ENCODE results near the gene WDR3. TPM values are rescaled to one million over a fixed set of nuclear protein-coding genes. Genes with fewer than 3 reads are reported as not detected.

The WDR3 gene
- total and polyA plus RNA-seq, 2 donors (not counting 3 experiments of a cell fraction or from before 2014, with no cell fraction given), result 12.4 to 27.7 TPM

- H4K20me1 ChIP-seq (replicated peaks; ENCODE audit: control insufficient read depth, extremely low read depth, insufficient read depth, low read length), result no peaks in the 10 kb centered on the region
- CTCF ChIA-PET, result no interaction called here
- no peaks in the 10 kb centered on the region for H3K79me2 ChIP-seq (ENCODE audit: control insufficient read depth, insufficient read depth, low read length)
- H2AFZ ChIP-seq (ENCODE audit: low read depth, low read length), result no peak overlapping the region
- intact Hi-C loops (cut with micrococcal nuclease) (no loop called here), dilution Hi-C loops (cut with MboI; ENCODE audit: extremely low pct_ligation_motif_present, low sequenced_read_pairs) (no loop called here)
- H3K9me1 ChIP-seq (replicated peaks; ENCODE audit: control insufficient read depth, extremely low read depth, insufficient read depth, low read length), result no peaks in the 10 kb centered on the region
- TF ChIP-seq POLR2AphosphoS5 (IDR thresholded peaks at IDR 0.05; ENCODE audit: insufficient read depth, low read depth, low read length), result no peak
- TF ChIP-seq CTCF (IDR thresholded peaks at IDR 0.05; ENCODE audit: extremely low read depth in 1 of 2, insufficient read depth in 1 of 2, low read depth in 1 of 2, low read length in 2 of 2), result no peak
- TF ChIP-seq EZH2 (IDR thresholded peaks at IDR 0.05; ENCODE audit: borderline replicate concordance, low read depth, low read length, severe bottlenecking), result no peak
- no peak for TF ChIP-seq POLR2A (IDR thresholded peaks at IDR 0.05; ENCODE audit: low read depth, low read length)
- TF ChIP-seq MYC (IDR thresholded peaks at IDR 0.05; ENCODE audit: low read depth, low read length), result no peak
- TF ChIP-seq FOS (IDR thresholded peaks at IDR 0.05; ENCODE audit: borderline replicate concordance, insufficient read depth, low read length), result no peak
- TF ChIP-seq JUN (IDR thresholded peaks at IDR 0.05; ENCODE audit: borderline replicate concordance, insufficient read depth, insufficient read length, low read depth), result no peak
- no peak for TF ChIP-seq MAX (IDR thresholded peaks at IDR 0.05; ENCODE audit: insufficient read depth, insufficient read length)
- TF ChIP-seq GATA2 (IDR thresholded peaks at IDR 0.05; ENCODE audit: insufficient read depth, insufficient read length, low read depth, low read length), result no peak
- DNase-seq (ENCODE audit: low read depth, low spot score) (peak; percentile 50), FAIRE-seq (no peak)
- POLR2A ChIA-PET, result no interaction called here
- no peaks in the 10 kb centered on the region for H3K36me3 ChIP-seq (ENCODE audit: control insufficient read depth in 2 of 2, extremely low read depth in 1 of 2, insufficient read depth in 2 of 2, low read length in 2 of 2)
- no TSS peak for BruUV-seq (replicated peaks)
- H3K27me3 ChIP-seq (ENCODE audit: control insufficient read depth in 2 of 2, insufficient read depth in 2 of 2, low read length in 2 of 2), result no peaks in the 10 kb centered on the region
- H3K27ac ChIP-seq (ENCODE audit: insufficient read depth, low read depth, low read length), result no peak overlapping the region
- no peak overlapping the region for H3K4me2 ChIP-seq (ENCODE audit: insufficient read depth, low read length)
- no peak overlapping the region for H3K4me3 ChIP-seq (replicated peaks in 1 of 3; ENCODE audit: insufficient read depth in 1 of 3, low read depth in 1 of 3, low read length in 3 of 3)
- H3K9ac ChIP-seq (replicated peaks; ENCODE audit: extremely low read depth, insufficient read depth, low read length), result no peak overlapping the region
- no peaks in the 10 kb centered on the region for H3K9me3 ChIP-seq (replicated peaks; ENCODE audit: control insufficient read depth, insufficient read depth, low read length)
- no peaks in the 10 kb centered on the region for H3K4me1 ChIP-seq (ENCODE audit: control insufficient read depth, extremely low read depth, insufficient read depth, low read length)
Observed at GRCh38 chr1:117964290-117965038, 34.9 kb downstream of the WDR3 start.

All from endothelial cell of umbilical vein (primary cell).